ENCODE data around the gene KCNMA1.

The KCNMA1 gene

GRCh38 chr10:77201135-77202106 lies 436.2 kb downstream of the KCNMA1 start:
- H3K4me1 ChIP-seq (ENCODE audit: control insufficient read depth, insufficient read depth, low read length): peaks cover 3% of the 10 kb centered on the region
- no peak overlapping the region for H3K4me3 ChIP-seq (ENCODE audit: low read length in 2 of 2)
- peak overlapping the region in 1 of 2 donors; percentile 44 for H3K9ac ChIP-seq (ENCODE audit: low read length in 2 of 2)
- H3K36me3 ChIP-seq (ENCODE audit: control insufficient read depth in 2 of 2, insufficient read depth in 2 of 2, low read length in 2 of 2): no peaks in the 10 kb centered on the region
- H3K9me3 ChIP-seq (ENCODE audit: control insufficient read depth in 2 of 2, low read length in 2 of 2): peaks cover 0 to 4% of the 10 kb centered on the region in 2 donors
- H3K27me3 ChIP-seq (ENCODE audit: control insufficient read depth in 1 of 2, insufficient read depth in 2 of 2, low read length in 2 of 2): no peaks in the 10 kb centered on the region
- H3K27ac ChIP-seq (ENCODE audit: low read length): peak overlapping the region; percentile 70

- Histone ChIP-seq H3K9me3 (ENCODE audit: control insufficient read depth in 2 of 2, low read length in 2 of 2) (peaks cover 0 to 4% of the 10 kb centered on the region in 2 donors), H3K4me1 (ENCODE audit: control insufficient read depth, insufficient read depth, low read length) (peaks cover 15% of the 10 kb centered on the region), H3K27ac (ENCODE audit: low read length) (peak overlapping the region; percentile 37), H3K9ac (ENCODE audit: low read length in 2 of 2) (no peak overlapping the region), H3K36me3 (ENCODE audit: control insufficient read depth in 2 of 2, insufficient read depth in 2 of 2, low read length in 2 of 2) (no peaks in the 10 kb centered on the region), H3K4me3 (ENCODE audit: low read length in 2 of 2) (no peak overlapping the region), H3K27me3 (ENCODE audit: control insufficient read depth in 1 of 2, insufficient read depth in 2 of 2, low read length in 2 of 2) (no peaks in the 10 kb centered on the region)
Measured at GRCh38 chr10:77197544-77197943, 440.1 kb downstream of the KCNMA1 start.

- Histone ChIP-seq H3K9ac (ENCODE audit: low read length in 2 of 2) (no peak overlapping the region), H3K9me3 (ENCODE audit: control insufficient read depth in 2 of 2, low read length in 2 of 2) (peaks cover 0 to 4% of the 10 kb centered on the region in 2 donors), H3K27me3 (ENCODE audit: control insufficient read depth in 1 of 2, insufficient read depth in 2 of 2, low read length in 2 of 2) (no peaks in the 10 kb centered on the region), H3K27ac (ENCODE audit: low read length) (peak overlapping the region; percentile 90), H3K4me3 (ENCODE audit: low read length in 2 of 2) (no peak overlapping the region), H3K4me1 (ENCODE audit: control insufficient read depth, insufficient read depth, low read length) (peaks cover 15% of the 10 kb centered on the region), H3K36me3 (ENCODE audit: control insufficient read depth in 2 of 2, insufficient read depth in 2 of 2, low read length in 2 of 2) (no peaks in the 10 kb centered on the region)
Measured at GRCh38 chr10:77196614-77197013, 441.0 kb downstream of the KCNMA1 start.

GRCh38 chr10:77195101-77195500 lies 442.5 kb downstream of the KCNMA1 start:
- H3K4me3 ChIP-seq (ENCODE audit: low read length in 2 of 2): no peak overlapping the region
- H3K9ac ChIP-seq (ENCODE audit: low read length in 2 of 2): peak overlapping the region in 1 of 2 donors; percentile 2
- peaks cover 11% of the 10 kb centered on the region for H3K4me1 ChIP-seq (ENCODE audit: control insufficient read depth, insufficient read depth, low read length)
- no peaks in the 10 kb centered on the region for H3K27me3 ChIP-seq (ENCODE audit: control insufficient read depth in 1 of 2, insufficient read depth in 2 of 2, low read length in 2 of 2)
- no peaks in the 10 kb centered on the region for H3K36me3 ChIP-seq (ENCODE audit: control insufficient read depth in 2 of 2, insufficient read depth in 2 of 2, low read length in 2 of 2)
- peak overlapping the region; percentile 90 for H3K27ac ChIP-seq (ENCODE audit: low read length)
- peaks cover 0 to 4% of the 10 kb centered on the region in 2 donors for H3K9me3 ChIP-seq (ENCODE audit: control insufficient read depth in 2 of 2, low read length in 2 of 2)

GRCh38 chr10:77193001-77193400 lies 444.6 kb downstream of the KCNMA1 start:
- Histone ChIP-seq H3K36me3 (ENCODE audit: control insufficient read depth in 2 of 2, insufficient read depth in 2 of 2, low read length in 2 of 2) (no peaks in the 10 kb centered on the region), H3K27me3 (ENCODE audit: control insufficient read depth in 1 of 2, insufficient read depth in 2 of 2, low read length in 2 of 2) (no peaks in the 10 kb centered on the region), H3K9me3 (ENCODE audit: control insufficient read depth in 2 of 2, low read length in 2 of 2) (peaks cover 0 to 4% of the 10 kb centered on the region in 2 donors), H3K4me3 (ENCODE audit: low read length in 2 of 2) (no peak overlapping the region), H3K9ac (ENCODE audit: low read length in 2 of 2) (no peak overlapping the region), H3K4me1 (ENCODE audit: control insufficient read depth, insufficient read depth, low read length) (peaks cover 14% of the 10 kb centered on the region), H3K27ac (ENCODE audit: low read length) (peak overlapping the region; percentile 90)

GRCh38 chr10:77192402-77192801 lies 445.2 kb downstream of the KCNMA1 start:
- Histone ChIP-seq H3K27me3 (ENCODE audit: control insufficient read depth in 1 of 2, insufficient read depth in 2 of 2, low read length in 2 of 2) (no peaks in the 10 kb centered on the region), H3K36me3 (ENCODE audit: control insufficient read depth in 2 of 2, insufficient read depth in 2 of 2, low read length in 2 of 2) (no peaks in the 10 kb centered on the region), H3K4me1 (ENCODE audit: control insufficient read depth, insufficient read depth, low read length) (peaks cover 14% of the 10 kb centered on the region), H3K9ac (ENCODE audit: low read length in 2 of 2) (no peak overlapping the region), H3K27ac (ENCODE audit: low read length) (no peak overlapping the region), H3K9me3 (ENCODE audit: control insufficient read depth in 2 of 2, low read length in 2 of 2) (no peaks in the 10 kb centered on the region), H3K4me3 (ENCODE audit: low read length in 2 of 2) (no peak overlapping the region)

- Histone ChIP-seq H3K27ac (ENCODE audit: low read length) (no peak overlapping the region), H3K4me1 (ENCODE audit: control insufficient read depth, insufficient read depth, low read length) (peaks cover 14% of the 10 kb centered on the region), H3K9me3 (ENCODE audit: control insufficient read depth in 2 of 2, low read length in 2 of 2) (no peaks in the 10 kb centered on the region), H3K4me3 (ENCODE audit: low read length in 2 of 2) (no peak overlapping the region), H3K27me3 (ENCODE audit: control insufficient read depth in 1 of 2, insufficient read depth in 2 of 2, low read length in 2 of 2) (no peaks in the 10 kb centered on the region), H3K9ac (ENCODE audit: low read length in 2 of 2) (no peak overlapping the region), H3K36me3 (ENCODE audit: control insufficient read depth in 2 of 2, insufficient read depth in 2 of 2, low read length in 2 of 2) (no peaks in the 10 kb centered on the region)
Measured at GRCh38 chr10:77191324-77192049, 446.1 kb downstream of the KCNMA1 start.

GRCh38 chr10:77190291-77190690 lies 447.3 kb downstream of the KCNMA1 start:
- no peak overlapping the region for H3K9ac ChIP-seq (ENCODE audit: low read length in 2 of 2)
- H3K27me3 ChIP-seq (ENCODE audit: control insufficient read depth in 1 of 2, insufficient read depth in 2 of 2, low read length in 2 of 2): no peaks in the 10 kb centered on the region
- H3K36me3 ChIP-seq (ENCODE audit: control insufficient read depth in 2 of 2, insufficient read depth in 2 of 2, low read length in 2 of 2): no peaks in the 10 kb centered on the region
- H3K4me1 ChIP-seq (ENCODE audit: control insufficient read depth, insufficient read depth, low read length): peaks cover 22% of the 10 kb centered on the region
- no peaks in the 10 kb centered on the region for H3K9me3 ChIP-seq (ENCODE audit: control insufficient read depth in 2 of 2, low read length in 2 of 2)
- no peak overlapping the region for H3K27ac ChIP-seq (ENCODE audit: low read length)
- H3K4me3 ChIP-seq (ENCODE audit: low read length in 2 of 2): no peak overlapping the region

- H3K4me3 ChIP-seq (ENCODE audit: low read length in 2 of 2): no peak overlapping the region
- no peak overlapping the region for H3K9ac ChIP-seq (ENCODE audit: low read length in 2 of 2)
- H3K27me3 ChIP-seq (ENCODE audit: control insufficient read depth in 1 of 2, insufficient read depth in 2 of 2, low read length in 2 of 2): no peaks in the 10 kb centered on the region
- H3K27ac ChIP-seq (ENCODE audit: low read length): peak overlapping the region; percentile 24
- H3K36me3 ChIP-seq (ENCODE audit: control insufficient read depth in 2 of 2, insufficient read depth in 2 of 2, low read length in 2 of 2): no peaks in the 10 kb centered on the region
- no peaks in the 10 kb centered on the region for H3K9me3 ChIP-seq (ENCODE audit: control insufficient read depth in 2 of 2, low read length in 2 of 2)
- H3K4me1 ChIP-seq (ENCODE audit: control insufficient read depth, insufficient read depth, low read length): peaks cover 19% of the 10 kb centered on the region
Measured at GRCh38 chr10:77189520-77189919, 448.1 kb downstream of the KCNMA1 start.

- no peaks in the 10 kb centered on the region for H3K27me3 ChIP-seq (ENCODE audit: control insufficient read depth in 1 of 2, insufficient read depth in 2 of 2, low read length in 2 of 2)
- H3K27ac ChIP-seq (ENCODE audit: low read length): peak overlapping the region; percentile 24
- no peaks in the 10 kb centered on the region for H3K36me3 ChIP-seq (ENCODE audit: control insufficient read depth in 2 of 2, insufficient read depth in 2 of 2, low read length in 2 of 2)
- H3K4me1 ChIP-seq (ENCODE audit: control insufficient read depth, insufficient read depth, low read length): peaks cover 15% of the 10 kb centered on the region
- H3K9me3 ChIP-seq (ENCODE audit: control insufficient read depth in 2 of 2, low read length in 2 of 2): no peaks in the 10 kb centered on the region
- H3K4me3 ChIP-seq (ENCODE audit: low read length in 2 of 2): no peak overlapping the region
- no peak overlapping the region for H3K9ac ChIP-seq (ENCODE audit: low read length in 2 of 2)
Measured at GRCh38 chr10:77189075-77189474, 448.5 kb downstream of the KCNMA1 start.
